HCT116 (cell line): ENCODE data around the gene ZSWIM3. TPM values are rescaled to one million over a fixed set of nuclear protein-coding genes. Genes with fewer than 3 reads are reported as not detected.
"Not testable (repeated sequence)": the region's sequence is repeated elsewhere in the genome, so short reads cannot be mapped to it uniquely, and the experiment has no call there.

Experiments used
- ATAC-seq: fragments of 200-7000 bp; cut with Tn5 transposase; 2 replicates; pipeline ENCODE4 v1.9.1; 2020; ENCODE audit warnings: mild to moderate bottlenecking, moderate library complexity
- BruUV-seq: library from RNA; stranded (reverse); fragments of 400-500 nt; replicated peaks from 2 replicates; lab custom pipeline; 2021; lab: Mats Ljungman, UMichigan
- CTCF ChIA-PET: fragments of 300-600 bp; sonication (Branson Sonifier 250); formaldehyde crosslinking; loops from one replicate; lab custom pipeline; 2021; ENCODE audit warnings: antibody characterized with exemption; lab: Charles Lee
- POLR2A ChIA-PET: fragments of 300-600, 350-600 bp; sonication (Branson Sonifier 250); formaldehyde crosslinking; loops from one replicate; lab custom pipeline; 2021; ENCODE audit warnings: antibody characterized with exemption; lab: Charles Lee
- RAD21 ChIA-PET, 2 experiments: fragments of 300-600 bp; sonication (Branson Sonifier 250); formaldehyde crosslinking; loops; one replicate each; lab custom pipeline; 2023; ENCODE audit warnings: low total read pairs in 2 of 2; ENCODE audit not compliant: uncharacterized antibody in 2 of 2, unreplicated experiment in 2 of 2, low non-redundant PET in 1 of 2; lab: Charles Lee
- DNase-seq: peaks from one replicate; pipeline ENCODE4 v3.0.0-alpha.2; 2010; ENCODE audit warnings: low read depth, low spot score
- H2AFZ ChIP-seq: fragments of 200-600 bp; shearing (Covaris generic), sonication (generic); 2 replicates; pipeline ENCODE4 v1.6.1; 2017; ENCODE audit warnings: low read depth, mixed run types, mixed read lengths, antibody characterized with exemption, low read length; ENCODE audit not compliant: poor library complexity, severe bottlenecking
- H3K27ac ChIP-seq: 2 replicates; pipeline ENCODE4 v1.5.1; 2012; ENCODE audit warnings: low read depth, low read length
- H3K27me3 ChIP-seq: fragments of 200-600 bp; sonication (generic); 2 replicates; pipeline ENCODE4 v1.6.1; 2016; ENCODE audit warnings: mixed run types, low read length, mixed read lengths; ENCODE audit not compliant: insufficient read depth
- H3K36me3 ChIP-seq, 2 experiments: fragments of 200-500 bp in 1 of 2; fragments of 200-600 bp in 1 of 2; sonication (Bioruptor generic) in 1 of 2; sonication (generic) in 1 of 2; 2 replicates each; pipeline versions ENCODE4 v1.5.1 to v1.6.1; 2014 to 2016; ENCODE audit warnings: low read length in 2 of 2, inconsistent platforms in 1 of 2, mixed read lengths in 1 of 2, mixed run types in 1 of 2; ENCODE audit not compliant: insufficient read depth in 2 of 2, control insufficient read depth in 1 of 2
- H3K4me1 ChIP-seq, 2 experiments: fragments of 200-600 bp in 1 of 2; sonication (generic) in 1 of 2; 2 replicates each; pipeline versions ENCODE4 v1.5.1 to v1.6.1; 2012 to 2017; ENCODE audit warnings: low read length in 2 of 2, inconsistent platforms in 1 of 2, mild to moderate bottlenecking in 1 of 2, mixed read lengths in 1 of 2, mixed run types in 1 of 2, moderate library complexity in 1 of 2; ENCODE audit not compliant: insufficient read depth in 2 of 2, control insufficient read depth in 1 of 2
- H3K4me2 ChIP-seq: fragments of 200-600 bp; sonication (generic); 2 replicates; pipeline ENCODE4 v1.6.1; 2017; ENCODE audit warnings: mixed run types, low read length, mixed read lengths
- H3K4me3 ChIP-seq, 2 experiments: fragments of 200-600 bp in 1 of 2; sonication (generic) in 1 of 2; replicated peaks in 1 of 2; 2 replicates each; pipeline ENCODE4 v1.5.1; 2011 to 2016; ENCODE audit warnings: low read length in 2 of 2, control low read depth in 1 of 2, low read depth in 1 of 2, mild to moderate bottlenecking in 1 of 2, mixed read lengths in 1 of 2, mixed run types in 1 of 2
- H3K79me2 ChIP-seq: fragments of 200-600 bp; sonication (generic); 2 replicates; pipeline ENCODE4 v1.6.1; 2017; ENCODE audit warnings: mild to moderate bottlenecking, mixed run types, low read length, moderate library complexity, mixed read lengths; ENCODE audit not compliant: insufficient read depth
- H3K9ac ChIP-seq: fragments of 200-600 bp; sonication (generic); 2 replicates; pipeline ENCODE4 v1.6.1; 2016; ENCODE audit warnings: low read length, mixed read lengths
- H3K9me2 ChIP-seq: fragments of 200-600 bp; sonication (generic), shearing (Covaris generic); 2 replicates; pipeline ENCODE4 v1.6.1; 2017; ENCODE audit warnings: mixed run types, mild to moderate bottlenecking, moderate library complexity; ENCODE audit not compliant: insufficient read depth
- H3K9me3 ChIP-seq, 2 experiments: fragments of 200-500 bp in 1 of 2; fragments of 200-600 bp in 1 of 2; sonication (Bioruptor generic) in 1 of 2; sonication (generic) in 1 of 2; 2 replicates each; pipeline ENCODE4 v1.6.1; 2014 to 2017; ENCODE audit warnings: low read length in 2 of 2, mixed read lengths in 2 of 2, inconsistent platforms in 1 of 2, low read depth in 1 of 2, mild to moderate bottlenecking in 1 of 2, mixed run types in 1 of 2, moderate library complexity in 1 of 2; ENCODE audit not compliant: control insufficient read depth in 1 of 2, insufficient read depth in 1 of 2
- H4K20me1 ChIP-seq: fragments of 200-600 bp; sonication (generic), shearing (Covaris generic); 2 replicates; pipeline ENCODE4 v1.6.1; 2017; ENCODE audit warnings: mixed run types, mild to moderate bottlenecking, moderate library complexity; ENCODE audit not compliant: insufficient read depth
- intact Hi-C: fragments of 100-400 bp; cut with micrococcal nuclease; formaldehyde crosslinking; loops from 2 replicates; pipeline ENCODE4 v1.10.0; 2022
- total RNA-seq: library from RNA; stranded (reverse); gene quantifications from one replicate; pipeline ENCODE4 v1.2.1, GENCODE V29; 2021; ENCODE audit not compliant: unreplicated experiment
- TF ChIP-seq, protein P1 (sequence below), 3 experiments: fragments of 200-600 bp in 1 of 3; sonication (generic) in 1 of 3; IDR thresholded peaks in 2 of 3; conservative IDR thresholded peaks in 1 of 3; 2 replicates each; pipeline ENCODE4 v1.5.1; 2012 to 2017; ENCODE audit warnings: low read depth in 2 of 3, low read length in 2 of 3, antibody characterized with exemption in 1 of 3, borderline replicate concordance in 1 of 3, control low read depth in 1 of 3, mild to moderate bottlenecking in 1 of 3, mixed read lengths in 1 of 3, mixed run types in 1 of 3, moderate library complexity in 1 of 3; ENCODE audit not compliant: insufficient read depth in 1 of 3

ZSWIM3 gene
- total RNA-seq, 1 experiment from 2014 or later = 1.8 TPM

DNA sequence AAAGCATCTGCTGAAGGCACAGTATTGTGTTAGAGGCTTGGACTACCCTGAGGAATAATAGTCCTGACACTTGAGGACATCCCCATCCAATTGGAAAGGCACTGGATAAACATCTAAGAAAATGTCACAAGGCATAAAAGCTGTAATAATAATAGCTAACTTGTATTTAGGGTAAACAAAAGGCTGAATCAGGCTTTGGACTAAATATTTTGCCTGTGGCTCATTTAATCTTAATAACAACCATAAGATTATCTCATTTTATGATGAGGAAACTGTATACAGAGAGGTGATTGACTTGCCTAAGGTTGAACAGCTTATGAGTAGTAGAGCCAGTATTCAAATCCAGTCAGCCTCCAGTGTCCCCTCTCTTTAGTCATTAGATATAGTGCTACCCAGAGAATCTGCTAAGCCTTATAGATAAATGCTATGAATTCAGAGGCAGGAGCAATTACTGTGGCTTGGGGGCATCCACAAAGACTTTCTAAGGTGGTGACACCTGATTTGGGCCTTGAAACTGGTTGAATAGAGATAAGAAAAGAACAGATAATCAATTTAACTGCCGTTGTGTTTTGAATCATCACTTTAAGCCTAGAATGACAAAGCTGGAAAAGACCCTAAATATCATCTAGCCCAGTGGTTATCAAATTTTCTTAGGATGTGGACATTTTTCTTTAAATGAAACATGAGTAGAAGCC is 16.1 kb downstream of the ZSWIM3 start:
- RAD21 ChIA-PET = no interaction called here
- POLR2A ChIA-PET = no interaction called here
- Histone ChIP-seq H3K9me2 (no peaks in the 10 kb centered on the region), H2AFZ (no peak overlapping the region)
- TF ChIP-seq, protein P1, sequence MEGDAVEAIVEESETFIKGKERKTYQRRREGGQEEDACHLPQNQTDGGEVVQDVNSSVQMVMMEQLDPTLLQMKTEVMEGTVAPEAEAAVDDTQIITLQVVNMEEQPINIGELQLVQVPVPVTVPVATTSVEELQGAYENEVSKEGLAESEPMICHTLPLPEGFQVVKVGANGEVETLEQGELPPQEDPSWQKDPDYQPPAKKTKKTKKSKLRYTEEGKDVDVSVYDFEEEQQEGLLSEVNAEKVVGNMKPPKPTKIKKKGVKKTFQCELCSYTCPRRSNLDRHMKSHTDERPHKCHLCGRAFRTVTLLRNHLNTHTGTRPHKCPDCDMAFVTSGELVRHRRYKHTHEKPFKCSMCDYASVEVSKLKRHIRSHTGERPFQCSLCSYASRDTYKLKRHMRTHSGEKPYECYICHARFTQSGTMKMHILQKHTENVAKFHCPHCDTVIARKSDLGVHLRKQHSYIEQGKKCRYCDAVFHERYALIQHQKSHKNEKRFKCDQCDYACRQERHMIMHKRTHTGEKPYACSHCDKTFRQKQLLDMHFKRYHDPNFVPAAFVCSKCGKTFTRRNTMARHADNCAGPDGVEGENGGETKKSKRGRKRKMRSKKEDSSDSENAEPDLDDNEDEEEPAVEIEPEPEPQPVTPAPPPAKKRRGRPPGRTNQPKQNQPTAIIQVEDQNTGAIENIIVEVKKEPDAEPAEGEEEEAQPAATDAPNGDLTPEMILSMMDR (IDR thresholded peaks at IDR 0.05 in 2 of 3, conservative IDR thresholded peaks at IDR 0.05 in 1 of 3; ENCODE audit: borderline replicate concordance in 1 of 3, insufficient read depth in 1 of 3, low read depth in 2 of 3, low read length in 2 of 3) = no peak
- TF ChIP-seq, all 23 proteins: peak for 0
- DNase-seq = no peak
- no TSS peak for BruUV-seq
- Histone ChIP-seq H3K9ac (no peak overlapping the region), H3K36me3 (no peaks in the 10 kb centered on the region), H3K4me3 (no peak overlapping the region), H3K4me2 (no peak overlapping the region), H4K20me1 (no peaks in the 10 kb centered on the region), H3K4me1 (no peaks in the 10 kb centered on the region), H3K27ac (no peak overlapping the region), H3K9me3 (no peaks in the 10 kb centered on the region), H3K79me2 (no peaks in the 10 kb centered on the region), H3K27me3 (no peaks in the 10 kb centered on the region)
- ATAC-seq = no peak
- CTCF ChIA-PET = no interaction called here
- intact Hi-C loops = no loop called here

DNA sequence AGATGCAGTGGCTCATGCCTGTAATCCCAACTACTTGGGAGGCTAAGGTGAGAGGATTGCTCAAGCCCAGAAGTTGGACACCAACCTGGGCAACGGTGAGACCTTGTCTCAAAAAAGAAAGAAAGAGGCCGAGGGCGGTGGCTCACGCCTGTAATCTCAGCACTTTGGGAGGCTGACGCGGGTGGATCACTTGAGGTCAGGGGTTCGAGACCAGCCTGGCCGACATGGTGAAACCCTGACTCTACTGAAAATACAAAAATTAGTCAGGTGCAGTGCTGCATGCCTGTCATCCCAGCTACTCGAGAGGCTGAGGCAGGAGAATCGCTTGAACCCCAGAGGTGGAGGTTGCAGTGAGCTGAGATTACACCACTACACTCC is 16.7 kb downstream of the ZSWIM3 start:
- H3K27me3 ChIP-seq, H3K4me3 ChIP-seq, DNase-seq, CTCF ChIA-PET, H3K79me2 ChIP-seq, H3K27ac ChIP-seq, H3K9me2 ChIP-seq, POLR2A ChIA-PET, BruUV-seq, H3K4me1 ChIP-seq, intact Hi-C loops, H4K20me1 ChIP-seq, H3K4me2 ChIP-seq, RAD21 ChIA-PET, H2AFZ ChIP-seq, H3K9ac ChIP-seq, H3K9me3 ChIP-seq, ATAC-seq, H3K36me3 ChIP-seq: not testable (repeated sequence)
